ENCODE results near the gene RIMBP2. TPM values are rescaled to one million over a fixed set of nuclear protein-coding genes. Genes with fewer than 3 reads are reported as not detected.

Gene RIMBP2
- total RNA-seq, 1 donor from 2014 or later, result 0.25 TPM

- TF ChIP-seq POLR2AphosphoS5 (IDR thresholded peaks at IDR 0.05; ENCODE audit: insufficient read depth in 1 of 2, low read depth in 1 of 2) (no peak), POLR2A (IDR thresholded peaks at IDR 0.05) (no peak), CTCF (IDR thresholded peaks at IDR 0.05) (no peak)
- intact Hi-C loops (cut with DNase I), result no loop called here
- no peaks in the 10 kb centered on the region for H3K9me3 ChIP-seq
- H3K27ac ChIP-seq, result no peak overlapping the region
- H3K4me1 ChIP-seq, result no peaks in the 10 kb centered on the region
- H3K36me3 ChIP-seq, result no peaks in the 10 kb centered on the region
- no peak for DNase-seq (ENCODE audit: extremely low spot score in 2 of 2)
- H3K27me3 ChIP-seq, result no peaks in the 10 kb centered on the region
- H3K4me3 ChIP-seq, result no peak overlapping the region
Measured at GRCh38 chr12:130382818-130383217, 333.3 kb downstream of the RIMBP2 start.

GRCh38 chr12:130375296-130376287 is 340.5 kb downstream of the RIMBP2 start:
- TF ChIP-seq CTCF (IDR thresholded peaks at IDR 0.05) (no peak), POLR2AphosphoS5 (IDR thresholded peaks at IDR 0.05; ENCODE audit: insufficient read depth in 1 of 2, low read depth in 1 of 2) (no peak), POLR2A (IDR thresholded peaks at IDR 0.05) (no peak)
- DNase-seq (ENCODE audit: extremely low spot score in 2 of 2), result no peak
- intact Hi-C loops (cut with DNase I), result no loop called here
- H3K27me3 ChIP-seq, result no peaks in the 10 kb centered on the region
- H3K27ac ChIP-seq, result no peak overlapping the region
- no peaks in the 10 kb centered on the region for H3K36me3 ChIP-seq
- no peaks in the 10 kb centered on the region for H3K4me1 ChIP-seq
- no peak overlapping the region for H3K4me3 ChIP-seq
- no peaks in the 10 kb centered on the region for H3K9me3 ChIP-seq

- intact Hi-C loops (cut with DNase I), result no loop called here
- H3K27me3 ChIP-seq, result no peaks in the 10 kb centered on the region
- no peak overlapping the region for H3K4me3 ChIP-seq
- H3K27ac ChIP-seq, result no peak overlapping the region
- no peak for DNase-seq (ENCODE audit: extremely low spot score in 2 of 2)
- no peak for TF ChIP-seq POLR2AphosphoS5 (IDR thresholded peaks at IDR 0.05; ENCODE audit: insufficient read depth in 1 of 2, low read depth in 1 of 2)
- TF ChIP-seq CTCF (IDR thresholded peaks at IDR 0.05), result no peak
- TF ChIP-seq POLR2A (IDR thresholded peaks at IDR 0.05), result no peak
- no peaks in the 10 kb centered on the region for H3K4me1 ChIP-seq
- no peaks in the 10 kb centered on the region for H3K9me3 ChIP-seq
- H3K36me3 ChIP-seq, result no peaks in the 10 kb centered on the region
Measured at GRCh38 chr12:130374083-130374482, 342.0 kb downstream of the RIMBP2 start.

GRCh38 chr12:130372936-130373335 is 343.2 kb downstream of the RIMBP2 start:
- intact Hi-C loops (cut with DNase I), result no loop called here
- no peaks in the 10 kb centered on the region for H3K36me3 ChIP-seq
- no peak overlapping the region for H3K27ac ChIP-seq
- H3K4me3 ChIP-seq, result no peak overlapping the region
- DNase-seq (ENCODE audit: extremely low spot score in 2 of 2), result no peak
- H3K27me3 ChIP-seq, result no peaks in the 10 kb centered on the region
- no peaks in the 10 kb centered on the region for H3K9me3 ChIP-seq
- H3K4me1 ChIP-seq, result no peaks in the 10 kb centered on the region
- TF ChIP-seq POLR2A (IDR thresholded peaks at IDR 0.05) (no peak), CTCF (IDR thresholded peaks at IDR 0.05) (no peak), POLR2AphosphoS5 (IDR thresholded peaks at IDR 0.05; ENCODE audit: insufficient read depth in 1 of 2, low read depth in 1 of 2) (no peak)

- no peak for DNase-seq (ENCODE audit: extremely low spot score in 2 of 2)
- H3K27me3 ChIP-seq, result no peaks in the 10 kb centered on the region
- H3K36me3 ChIP-seq, result no peaks in the 10 kb centered on the region
- TF ChIP-seq POLR2AphosphoS5 (IDR thresholded peaks at IDR 0.05; ENCODE audit: insufficient read depth in 1 of 2, low read depth in 1 of 2), result no peak
- TF ChIP-seq CTCF (IDR thresholded peaks at IDR 0.05), result no peak
- TF ChIP-seq POLR2A (IDR thresholded peaks at IDR 0.05), result no peak
- no peaks in the 10 kb centered on the region for H3K4me1 ChIP-seq
- intact Hi-C loops (cut with DNase I), result no loop called here
- H3K9me3 ChIP-seq, result no peaks in the 10 kb centered on the region
- H3K4me3 ChIP-seq, result no peak overlapping the region
- no peak overlapping the region for H3K27ac ChIP-seq
Measured at GRCh38 chr12:130371296-130371695, 344.8 kb downstream of the RIMBP2 start.

Data from vagina (tissue), 2 donors.